ENCODE results near the gene SLC14A1.

DNA sequence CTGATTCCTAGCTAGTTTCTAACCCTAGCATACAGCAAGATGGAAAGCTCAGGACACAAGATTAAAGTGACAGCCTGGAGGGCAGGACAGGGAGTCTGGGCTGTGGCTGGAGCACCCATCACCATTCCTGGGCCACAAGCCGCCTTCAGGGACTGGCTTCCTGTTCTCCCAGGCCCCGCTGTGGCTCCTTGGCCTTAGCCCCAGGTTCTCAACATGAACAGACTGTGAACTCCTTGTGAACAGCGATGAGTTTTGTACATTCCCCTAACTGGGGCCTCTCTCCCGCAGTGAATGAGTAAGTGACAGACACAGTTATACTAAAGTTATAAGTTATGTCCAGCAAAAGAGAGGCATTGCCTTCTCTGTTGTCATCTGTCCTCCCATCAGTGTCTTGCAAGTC lies 35.9 kb upstream of the SLC14A1 start:
- TF ChIP-seq EZH2 (IDR thresholded peaks at IDR 0.05; ENCODE audit: insufficient read depth, poor library complexity, severe bottlenecking), result no peak
- TF ChIP-seq EZH2phosphoT487 (IDR thresholded peaks at IDR 0.05; ENCODE audit: insufficient read depth, low read depth), result no peak
